SK-N-SH (cell line): ENCODE results near the gene OGFOD2. TPM values are rescaled to one million over a fixed set of nuclear protein-coding genes. Genes with fewer than 3 reads are reported as not detected.

Experiments used
- CTCF ChIA-PET: fragments of 300-600, 350-600 bp; formaldehyde crosslinking; extraction: SDS; loops from one replicate; lab custom pipeline; 2021; lab: Yijun Ruan, JAX
- POLR2A ChIA-PET: fragments of 350-600 bp; sonication (Branson Sonifier 250); formaldehyde crosslinking; extraction: SDS; loops from one replicate; lab custom pipeline; 2020; ENCODE audit warnings: antibody characterized with exemption, inconsistent platforms; lab: Yijun Ruan, JAX
- DNase-seq: peaks from one replicate; pipeline ENCODE4 v3.0.0; 2012
- H2AFZ ChIP-seq: fragments of 200-600 bp; sonication (generic); 2 replicates; pipeline ENCODE4 v1.8.1; 2016; ENCODE audit warnings: antibody characterized with exemption, mild to moderate bottlenecking, low read depth
- H3F3A ChIP-seq: fragments of 200-600 bp; sonication (generic); replicated peaks from 2 replicates; pipeline ENCODE3; 2016; ENCODE audit warnings: antibody characterized with exemption, mild to moderate bottlenecking; ENCODE audit not compliant: insufficient read depth
- H3K27ac ChIP-seq, 2 experiments: fragments of 200-500 bp in 1 of 2; fragments of 200-600 bp in 1 of 2; sonication (Bioruptor generic) in 1 of 2; sonication (generic), shearing (Covaris generic) in 1 of 2; 2 replicates each; pipeline versions ENCODE4 v1.5.1 to v1.6.1; 2014 to 2016; ENCODE audit warnings: low read depth in 2 of 2, inconsistent platforms in 1 of 2, low read length in 1 of 2, mild to moderate bottlenecking in 1 of 2, mixed read lengths in 1 of 2
- H3K27me3 ChIP-seq: fragments of 200-600 bp; sonication (generic), shearing (Covaris generic); 2 replicates; pipeline ENCODE4 v1.6.1; 2016; ENCODE audit warnings: mixed run types; ENCODE audit not compliant: insufficient read depth
- H3K36me3 ChIP-seq, 2 experiments: fragments of 200-500 bp in 1 of 2; fragments of 200-600 bp in 1 of 2; sonication (Bioruptor generic) in 1 of 2; sonication (generic) in 1 of 2; replicated peaks in 1 of 2; 2 replicates each; pipeline versions ENCODE3 to v1.5.1; 2014 to 2016; ENCODE audit warnings: low read length in 1 of 2, mild to moderate bottlenecking in 1 of 2; ENCODE audit not compliant: insufficient read depth in 2 of 2, control insufficient read depth in 1 of 2
- H3K4me1 ChIP-seq, 2 experiments: fragments of 200-500 bp in 1 of 2; fragments of 200-600 bp in 1 of 2; sonication (Bioruptor generic) in 1 of 2; sonication (generic), shearing (Covaris generic) in 1 of 2; 2 replicates each; pipeline versions ENCODE4 v1.5.1 to v1.6.1; 2014 to 2016; ENCODE audit warnings: low read depth in 1 of 2, low read length in 1 of 2, mixed run types in 1 of 2; ENCODE audit not compliant: insufficient read depth in 2 of 2, control insufficient read depth in 1 of 2
- H3K4me2 ChIP-seq: fragments of 200-600 bp; sonication (generic), shearing (Covaris generic); 2 replicates; pipeline ENCODE4 v1.6.1; 2017; ENCODE audit warnings: mixed run types
- H3K4me3 ChIP-seq, 2 experiments: fragments of 200-500 bp in 1 of 2; fragments of 200-600 bp in 1 of 2; sonication (Bioruptor generic) in 1 of 2; sonication (generic), shearing (Covaris generic) in 1 of 2; 2 replicates each; pipeline versions ENCODE4 v1.5.1 to v1.8.1; 2014 to 2016; ENCODE audit warnings: low read depth in 2 of 2, inconsistent platforms in 1 of 2, low read length in 1 of 2, mild to moderate bottlenecking in 1 of 2, mixed read lengths in 1 of 2, moderate library complexity in 1 of 2
- H3K79me2 ChIP-seq: fragments of 200-600 bp; sonication (generic); 2 replicates; pipeline ENCODE4 v1.8.1; 2017; ENCODE audit warnings: mild to moderate bottlenecking; ENCODE audit not compliant: insufficient read depth
- H3K9ac ChIP-seq: fragments of 200-600 bp; sonication (generic); 2 replicates; pipeline ENCODE4 v1.6.1; 2017; ENCODE audit warnings: mixed run types
- H3K9me2 ChIP-seq: fragments of 200-600 bp; sonication (generic); 2 replicates; pipeline ENCODE4 v1.6.1; 2017; ENCODE audit warnings: mixed run types
- H3K9me3 ChIP-seq: fragments of 200-600 bp; sonication (generic); 2 replicates; pipeline ENCODE4 v1.6.1; 2017; ENCODE audit warnings: mixed run types, mild to moderate bottlenecking, moderate library complexity
- H4K20me1 ChIP-seq: fragments of 200-600 bp; sonication (generic); 2 replicates; pipeline ENCODE4 v1.6.1; 2017; ENCODE audit warnings: mild to moderate bottlenecking, mixed run types; ENCODE audit not compliant: insufficient read depth
- CHD2 ChIP-seq: fragments of 150-350 bp; IDR thresholded peaks from 2 replicates; pipeline ENCODE4 v1.6.1; 2018; ENCODE audit warnings: low read length; ENCODE audit not compliant: partially characterized antibody
- CTCF ChIP-seq: fragments of 200-600 bp; sonication (generic); IDR thresholded peaks from 2 replicates; pipeline ENCODE4 v1.6.1; 2017; ENCODE audit warnings: antibody characterized with exemption, mild to moderate bottlenecking, moderate library complexity
- EZH2phosphoT487 ChIP-seq: fragments of 200-600 bp; sonication (generic); IDR thresholded peaks from 2 replicates; pipeline ENCODE4 v1.6.1; 2017; ENCODE audit warnings: low read depth, mixed run types, mild to moderate bottlenecking, antibody characterized with exemption, moderate library complexity, borderline replicate concordance
- IRF3 ChIP-seq: fragments of 150-350 bp; IDR thresholded peaks from 2 replicates; pipeline ENCODE4 v1.6.1; 2016; ENCODE audit warnings: mild to moderate bottlenecking, low read depth, low read length
- JUND ChIP-seq: IDR thresholded peaks from 2 replicates; pipeline ENCODE4 v1.4.0; 2012
- MXI1 ChIP-seq: IDR thresholded peaks from 2 replicates; pipeline ENCODE4 v1.6.1; 2012; ENCODE audit warnings: mild to moderate bottlenecking, low read depth, low read length, improper control_type of control experiment
- NRF1 ChIP-seq: IDR thresholded peaks from 2 replicates; pipeline ENCODE4 v1.6.1; 2012; ENCODE audit warnings: low read depth, mild to moderate bottlenecking, low read length
- PBX3 ChIP-seq: IDR thresholded peaks from 2 replicates; pipeline ENCODE4; 2012
- RAD21 ChIP-seq: IDR thresholded peaks from 2 replicates; pipeline ENCODE4 v1.6.1; 2012; ENCODE audit warnings: mild to moderate bottlenecking, low read length
- SMC3 ChIP-seq: IDR thresholded peaks from 2 replicates; pipeline ENCODE4 v1.6.1; 2012; ENCODE audit warnings: low read depth, low read length, improper control_type of control experiment
- TAF1 ChIP-seq: IDR thresholded peaks from 2 replicates; pipeline ENCODE4 v1.6.1; 2012; ENCODE audit warnings: low read depth, mild to moderate bottlenecking, low read length, moderate library complexity, borderline replicate concordance
- USF1 ChIP-seq: IDR thresholded peaks from 2 replicates; pipeline ENCODE4 v1.4.0; 2012; ENCODE audit warnings: low read depth, borderline replicate concordance
- USF2 ChIP-seq: fragments of 150-350 bp; IDR thresholded peaks from 2 replicates; pipeline ENCODE4 v1.6.1; 2017; ENCODE audit warnings: antibody characterized with exemption, low read length, low read depth, borderline replicate concordance
- YY1 ChIP-seq: IDR thresholded peaks from 2 replicates; pipeline ENCODE4 v1.4.0; 2012; ENCODE audit warnings: low read depth, mild to moderate bottlenecking
- ZBTB33 ChIP-seq: IDR thresholded peaks from 2 replicates; pipeline ENCODE4 v1.4.0; 2012; ENCODE audit warnings: low read depth, borderline replicate concordance
- WGBS: methylation state at CpG from one replicate; pipeline ENCODE4 v1.1.6; 2017; ENCODE audit warnings: low lambda C conversion rate; 5-methylcytosine and 5-hydroxymethylcytosine counted together
- polyA plus RNA-seq, 3 experiments: library from polyadenylated mRNA; depleted of rRNA; stranded (reverse); fragments of >200 nt; gene quantifications; 2 replicates each; pipeline ENCODE4 v1.2.3, GENCODE V29; 2012

The OGFOD2 gene
- polyA plus RNA-seq, 1 of the 3 experiments (the other 2 are of a cell fraction), result 22.0 TPM

- TF ChIP-seq YY1, result no peak
- no peak for TF ChIP-seq USF1
- no peak for TF ChIP-seq CTCF
- no peak for TF ChIP-seq CHD2
- TF ChIP-seq SMC3, result no peak
- TF ChIP-seq ZBTB33, result no peak
These were observed 30.1 kb upstream of the OGFOD2 start (continued) for GRCh38 chr12:122944605-122945592.

- H3K4me1 ChIP-seq, result peaks cover 0 to 37% of the 10 kb centered on the region in 2 experiments; a peak in 2 of 4 replicates
- no peaks in the 10 kb centered on the region for H3K9me2 ChIP-seq
- POLR2A ChIA-PET, result interaction anchor here (0.6 kb wide), 1 partner anchor 15 kb away, joined by 3 read pairs; no protein-coding TSS in a partner anchor
- H2AFZ ChIP-seq, result no peak overlapping the region; the same call in 1 of the 2 replicates
- no peaks in the 10 kb centered on the region for H3K9me3 ChIP-seq
- no peak for DNase-seq
- no peaks in the 10 kb centered on the region for H3K36me3 ChIP-seq
- peaks cover 22% of the 10 kb centered on the region for H3F3A ChIP-seq
- peak overlapping the region; percentile 0 to 89; a peak in 2 of 4 replicates for H3K27ac ChIP-seq
- H4K20me1 ChIP-seq, result no peaks in the 10 kb centered on the region
- CTCF ChIA-PET, result interaction anchor here (1.0 to 13.7 kb wide), 3 partner anchors 79 to 153 kb away, joined by 3 to 148 read pairs (median 12); no protein-coding TSS in a partner anchor
- no peaks in the 10 kb centered on the region for H3K27me3 ChIP-seq
- peak overlapping the region; percentile 26; the same call in 1 of the 2 replicates for H3K4me2 ChIP-seq
- H3K79me2 ChIP-seq, result no peaks in the 10 kb centered on the region
- H3K4me3 ChIP-seq, result no peak overlapping the region
- H3K9ac ChIP-seq, result no peak overlapping the region; the same call in 1 of the 2 replicates
- WGBS, result 74% methylated on average over 6 of the region's 10 CpGs
- TF ChIP-seq YY1 (no peak), USF1 (peak; percentile 56; the same call in 1 of the 2 replicates), USF2 (no peak), IRF3 (no peak), EZH2phosphoT487 (no peak), RAD21 (no peak), PBX3 (peak; percentile 29; the same call in 1 of the 2 replicates), JUND (peak; percentile 83), NRF1 (no peak), MXI1 (no peak), TAF1 (no peak)
These were observed 28.2 kb upstream of the OGFOD2 start for GRCh38 chr12:122946690-122947341.
